ENCODE measurements around the gene CHCHD4.
"Not testable (repeated sequence)": the region's sequence is repeated elsewhere in the genome, so short reads cannot be mapped to it uniquely, and the experiment has no call there.

The CHCHD4 gene

GRCh38 chr3:14082108-14082657 lies 42.5 kb downstream of the CHCHD4 start:
- TF ChIP-seq CTCF (IDR thresholded peaks at IDR 0.05; ENCODE audit: control extremely low read depth, extremely low read depth, low read depth, missing control alignments): no peak
- ChIA-PET CTCF (interaction anchor here (2.3 kb wide), 1 partner anchor 121 kb away, joined by 5 read pairs; no protein-coding TSS in a partner anchor), POLR2A (no interaction called here)
- DNase-seq (ENCODE audit: extremely low spot score): no peak

- POLR2A ChIA-PET: no interaction called here
- CTCF ChIA-PET: no interaction called here
Observed at GRCh38 chr3:14077310-14077709, 47.4 kb downstream of the CHCHD4 start.

GRCh38 chr3:14075233-14075632 lies 49.4 kb downstream of the CHCHD4 start:
- POLR2A ChIA-PET; DNase-seq (ENCODE audit: extremely low spot score): not testable (repeated sequence)

More at GRCh38 chr3:14077310-14077709, 47.4 kb downstream of the CHCHD4 start:
- no peak for DNase-seq (ENCODE audit: extremely low spot score)
- no peak for TF ChIP-seq CTCF (IDR thresholded peaks at IDR 0.05; ENCODE audit: control extremely low read depth, extremely low read depth, low read depth, missing control alignments)

GRCh38 chr3:14064910-14065309 lies 59.8 kb downstream of the CHCHD4 start:
- no peak for DNase-seq (ENCODE audit: extremely low spot score)
- CTCF ChIA-PET: interaction anchor here (0.9 kb wide), 1 partner anchor 13 kb away, joined by 3 read pairs; no protein-coding TSS in a partner anchor
- POLR2A ChIA-PET: no interaction called here
- no peak for TF ChIP-seq CTCF (IDR thresholded peaks at IDR 0.05; ENCODE audit: control extremely low read depth, extremely low read depth, low read depth, missing control alignments)

More at GRCh38 chr3:14075233-14075632, 49.4 kb downstream of the CHCHD4 start:
- CTCF ChIA-PET: not testable (repeated sequence)

GRCh38 chr3:14063152-14063551 lies 61.5 kb downstream of the CHCHD4 start:
- CTCF ChIA-PET: no interaction called here
- DNase-seq (ENCODE audit: extremely low spot score): no peak
- POLR2A ChIA-PET: no interaction called here
- TF ChIP-seq CTCF (IDR thresholded peaks at IDR 0.05; ENCODE audit: control extremely low read depth, extremely low read depth, low read depth, missing control alignments): no peak
